GM23248 (cell line): ENCODE results near the gene ICE1.

Source experiments
- EZH2 ChIP-seq: fragments of 200-600 bp; sonication (generic); IDR thresholded peaks from 2 replicates; pipeline ENCODE4 v1.6.1; 2018; ENCODE audit warnings: antibody characterized with exemption, mild to moderate bottlenecking; ENCODE audit not compliant: insufficient read depth, poor library complexity, severe bottlenecking
- EZH2phosphoT487 ChIP-seq: fragments of 200-600 bp; sonication (generic); IDR thresholded peaks from 2 replicates; pipeline ENCODE4 v1.6.1; 2018; ENCODE audit warnings: antibody characterized with exemption, moderate library complexity, mild to moderate bottlenecking, low read depth; ENCODE audit not compliant: insufficient read depth

GRCh38 chr5:5401095-5401494 lies 21.4 kb upstream of the ICE1 start:
- no peak for TF ChIP-seq EZH2
- TF ChIP-seq EZH2phosphoT487, result no peak
